HFFc6 (cell line): ENCODE measurements around the gene FOXRED2. TPM values are rescaled to one million over a fixed set of nuclear protein-coding genes. Genes with fewer than 3 reads are reported as not detected.
A peak's percentile ranks its signal among the peaks of the same experiment; 100 is the strongest.
"Not testable (repeated sequence)": the region's sequence is repeated elsewhere in the genome, so short reads cannot be mapped to it uniquely, and the experiment has no call there.

Experiments used
- DNase-seq: peaks from one replicate; pipeline ENCODE4 v3.0.0-alpha.2; 2018
- H3K27ac Mint-ChIP-seq: 2 replicates; pipeline ENCODE4 v1.8.0; 2020; ENCODE audit warnings: mild to moderate bottlenecking, mixed read lengths
- H3K27me3 Mint-ChIP-seq: 2 replicates; pipeline ENCODE4 v1.8.0; 2021; ENCODE audit warnings: mild to moderate bottlenecking, moderate library complexity, mixed read lengths; ENCODE audit not compliant: insufficient read depth
- H3K36me3 Mint-ChIP-seq: 2 replicates; pipeline ENCODE4 v1.8.0; 2021; ENCODE audit warnings: low read depth, mixed read lengths
- H3K4me1 Mint-ChIP-seq: 2 replicates; pipeline ENCODE4 v1.8.0; 2020; ENCODE audit warnings: low read depth, mixed read lengths
- H3K4me3 Mint-ChIP-seq: 2 replicates; pipeline ENCODE4 v1.8.0; 2020; ENCODE audit warnings: mild to moderate bottlenecking, moderate library complexity, mixed read lengths
- H3K9me3 Mint-ChIP-seq: 2 replicates; pipeline ENCODE4 v1.8.0; 2020; ENCODE audit warnings: mild to moderate bottlenecking, mixed read lengths
- total RNA-seq, 6 experiments: library from RNA; stranded (reverse); fragmentation: NEBNext Ultra II Directional; extraction: Animal tissue kit (Norgen Biotek cat#: 25700); gene quantifications; 2 replicates in 1 of 6; 3 replicates in 5 of 6; pipeline ENCODE4 v1.2.3, GENCODE V29; 2021
- TF ChIP-seq, protein P1 (sequence below): fragments of 200-600 bp; sonication (generic); IDR thresholded peaks from 2 replicates; pipeline ENCODE4 v1.5.0; 2021; ENCODE audit warnings: antibody characterized with exemption, mild to moderate bottlenecking

The FOXRED2 gene
- total RNA-seq, 6 experiments from 2014 or later: 2.8 to 4.7 (median 4.2) TPM

DNA sequence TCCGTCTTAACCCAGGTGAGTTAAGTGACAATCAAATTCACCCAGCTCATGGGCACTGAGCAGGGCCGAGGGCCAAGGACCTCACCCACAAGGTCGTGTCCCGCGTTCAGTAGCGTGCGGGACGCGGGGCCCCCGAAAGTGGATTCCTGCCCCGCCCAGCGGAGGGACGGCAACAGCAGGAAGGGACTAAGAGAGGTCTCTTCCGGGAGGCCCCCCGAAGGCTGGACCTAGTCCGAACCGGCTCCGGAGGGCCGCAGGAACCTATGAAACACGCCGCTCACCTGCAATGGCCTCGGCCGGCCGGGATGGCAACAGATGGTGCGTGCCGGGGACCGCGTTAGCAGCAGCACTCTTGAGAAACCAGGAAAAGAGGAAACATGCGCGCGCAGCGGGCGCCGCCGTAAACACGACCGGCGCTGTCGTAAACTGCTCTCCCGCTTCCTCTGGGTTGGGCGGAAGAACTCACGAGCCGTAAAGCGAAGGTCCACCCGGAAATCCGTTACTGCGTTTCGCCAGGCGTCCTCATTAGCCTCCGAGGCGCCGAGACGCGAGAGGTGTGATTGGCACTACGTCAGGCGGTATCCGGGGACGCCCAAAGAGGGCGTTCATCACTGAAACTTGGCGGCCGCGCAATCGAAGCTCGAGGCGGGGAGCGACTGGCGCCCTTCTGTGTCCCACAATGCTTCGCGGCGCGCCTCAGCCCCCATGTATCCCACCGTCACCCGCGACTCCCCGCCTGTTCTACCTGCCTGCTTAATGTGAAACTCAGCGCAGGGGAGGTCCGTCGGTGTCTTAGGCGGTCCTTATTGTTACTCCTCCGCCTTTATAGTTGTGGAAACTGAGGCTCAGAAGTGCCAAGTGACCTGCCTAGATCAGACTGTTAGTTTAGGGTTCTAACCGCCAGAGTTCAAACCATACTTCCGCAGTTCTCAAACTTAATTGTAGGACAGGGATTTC, 22.2 kb upstream of the FOXRED2 start, which contains the start of gene EIF3D:
TSS of gene EIF3D (minus strand) at position 372 of the 957 bp plus-strand sequence. CDS start 3,045 bp downstream, outside the sequence.
- peak within 1 kb of the TSS; percentile 97 for H3K4me3 Mint-ChIP-seq
- H3K9me3 Mint-ChIP-seq: no peaks in the 10 kb centered on the region
- peak; percentile 99 for DNase-seq
- H3K27me3 Mint-ChIP-seq: peaks cover 2% of the 10 kb centered on the region; the same call in 1 of the 2 replicates
- peak within 1 kb of the TSS; percentile 96 for H3K27ac Mint-ChIP-seq
- peaks cover 18% of the 10 kb centered on the region for H3K4me1 Mint-ChIP-seq
- TF ChIP-seq, protein P1, sequence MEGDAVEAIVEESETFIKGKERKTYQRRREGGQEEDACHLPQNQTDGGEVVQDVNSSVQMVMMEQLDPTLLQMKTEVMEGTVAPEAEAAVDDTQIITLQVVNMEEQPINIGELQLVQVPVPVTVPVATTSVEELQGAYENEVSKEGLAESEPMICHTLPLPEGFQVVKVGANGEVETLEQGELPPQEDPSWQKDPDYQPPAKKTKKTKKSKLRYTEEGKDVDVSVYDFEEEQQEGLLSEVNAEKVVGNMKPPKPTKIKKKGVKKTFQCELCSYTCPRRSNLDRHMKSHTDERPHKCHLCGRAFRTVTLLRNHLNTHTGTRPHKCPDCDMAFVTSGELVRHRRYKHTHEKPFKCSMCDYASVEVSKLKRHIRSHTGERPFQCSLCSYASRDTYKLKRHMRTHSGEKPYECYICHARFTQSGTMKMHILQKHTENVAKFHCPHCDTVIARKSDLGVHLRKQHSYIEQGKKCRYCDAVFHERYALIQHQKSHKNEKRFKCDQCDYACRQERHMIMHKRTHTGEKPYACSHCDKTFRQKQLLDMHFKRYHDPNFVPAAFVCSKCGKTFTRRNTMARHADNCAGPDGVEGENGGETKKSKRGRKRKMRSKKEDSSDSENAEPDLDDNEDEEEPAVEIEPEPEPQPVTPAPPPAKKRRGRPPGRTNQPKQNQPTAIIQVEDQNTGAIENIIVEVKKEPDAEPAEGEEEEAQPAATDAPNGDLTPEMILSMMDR: peak; percentile 47
- H3K36me3 Mint-ChIP-seq: peaks cover 23% of the 10 kb centered on the region

DNA sequence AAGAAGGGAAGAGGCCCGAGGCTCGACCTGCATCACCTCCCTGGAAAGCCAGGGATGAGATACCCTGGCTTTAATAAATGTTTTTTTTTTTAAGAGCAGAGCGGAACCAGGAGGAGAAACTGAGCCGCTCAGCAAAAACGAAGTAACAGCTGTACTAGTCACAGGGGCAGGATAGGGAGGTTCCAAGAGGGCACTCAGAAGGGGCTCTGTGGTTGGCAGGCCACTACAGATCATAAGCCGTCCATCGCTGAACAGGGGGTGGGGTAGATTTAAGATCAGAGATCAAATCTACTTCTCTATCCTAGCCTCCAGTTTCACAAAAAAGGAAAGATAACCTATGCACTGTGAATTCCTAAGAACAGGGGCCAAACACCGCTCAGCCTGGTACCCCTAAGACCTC, 21.5 kb upstream of the FOXRED2 start:
- no peak for DNase-seq
- TF ChIP-seq, protein P1: no peak
- Mint-ChIP-seq H3K9me3 (no peaks in the 10 kb centered on the region), H3K4me3 (peak overlapping the region; percentile 97), H3K36me3 (peaks cover 29% of the 10 kb centered on the region), H3K4me1 (peaks cover 18% of the 10 kb centered on the region), H3K27me3 (peaks cover 2% of the 10 kb centered on the region; the same call in 1 of the 2 replicates), H3K27ac (peak overlapping the region; percentile 96)

DNA sequence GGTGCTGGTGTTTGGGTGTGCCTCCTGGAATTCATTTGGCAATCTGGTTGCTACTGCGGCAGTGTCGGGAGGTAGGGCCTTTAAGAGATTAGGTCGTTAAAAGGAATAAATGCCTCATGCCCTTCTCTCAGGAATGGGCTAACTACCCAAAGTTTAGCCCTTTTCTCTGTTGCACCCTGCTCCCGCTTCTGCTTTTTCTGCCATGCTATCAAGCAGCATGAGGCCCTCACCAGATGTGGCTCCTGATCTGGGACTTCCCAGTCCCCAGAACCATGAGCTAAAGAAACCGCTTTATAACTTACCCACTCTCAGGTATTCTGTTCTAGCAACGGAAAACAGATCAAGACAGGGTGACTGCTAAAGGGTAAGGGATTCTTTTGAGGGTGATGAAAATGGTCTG, 15.8 kb upstream of the FOXRED2 start:
- H3K9me3 Mint-ChIP-seq: no peaks in the 10 kb centered on the region
- no peak overlapping the region for H3K27ac Mint-ChIP-seq
- H3K27me3 Mint-ChIP-seq: peaks cover 2% of the 10 kb centered on the region; the same call in 1 of the 2 replicates
- DNase-seq: no peak
- no peak overlapping the region for H3K4me3 Mint-ChIP-seq
- H3K36me3 Mint-ChIP-seq: peaks cover 63% of the 10 kb centered on the region
- TF ChIP-seq, protein P1: no peak
- H3K4me1 Mint-ChIP-seq: peaks cover 8% of the 10 kb centered on the region

DNA sequence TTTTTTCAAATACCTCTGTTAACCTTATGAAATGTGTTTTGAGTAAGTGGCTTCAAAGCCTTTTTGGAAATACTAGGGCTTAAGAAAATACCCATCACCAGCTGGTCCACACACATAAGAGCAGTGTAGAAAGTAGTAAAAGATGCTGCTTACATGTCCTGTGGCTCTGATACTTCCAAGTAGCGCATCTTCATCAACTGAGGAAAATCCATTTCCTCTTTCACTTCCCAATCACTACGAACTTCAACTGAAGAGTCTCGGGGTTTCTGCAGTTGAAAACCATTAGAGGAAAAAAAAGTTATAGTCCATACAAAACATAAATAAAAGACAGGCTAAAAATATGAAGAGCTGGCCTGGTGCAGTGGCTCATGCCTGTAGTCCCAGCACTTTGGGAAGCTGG, 13.6 kb upstream of the FOXRED2 start:
- no peaks in the 10 kb centered on the region for H3K9me3 Mint-ChIP-seq
- DNase-seq: no peak
- H3K4me1 Mint-ChIP-seq: no peaks in the 10 kb centered on the region
- peaks cover 66% of the 10 kb centered on the region for H3K36me3 Mint-ChIP-seq
- no peak overlapping the region for H3K27ac Mint-ChIP-seq
- H3K4me3 Mint-ChIP-seq: no peak overlapping the region
- H3K27me3 Mint-ChIP-seq: peaks cover 2% of the 10 kb centered on the region; the same call in 1 of the 2 replicates
- TF ChIP-seq, protein P1: no peak

DNA sequence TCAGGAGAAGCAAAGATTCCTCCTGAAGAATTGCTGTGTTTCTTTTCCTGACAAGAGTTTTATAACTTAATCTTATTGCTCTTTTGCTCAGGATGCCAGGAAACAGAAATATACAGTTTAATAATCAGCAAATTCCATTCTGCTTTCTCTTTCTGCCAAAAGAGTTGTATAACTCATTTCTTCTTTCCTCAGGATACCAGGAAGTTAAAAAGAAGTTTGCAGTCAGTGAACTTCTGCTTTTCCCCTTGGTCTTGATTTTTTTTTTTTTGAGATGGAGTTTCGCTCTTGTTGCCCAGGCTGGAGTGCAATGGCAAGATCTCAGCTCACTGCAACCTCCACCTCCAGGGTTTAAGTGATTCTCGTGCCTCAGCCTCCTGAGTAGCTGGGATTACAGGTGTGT, 13.1 kb upstream of the FOXRED2 start:
- DNase-seq, H3K4me3 Mint-ChIP-seq, H3K27me3 Mint-ChIP-seq, H3K27ac Mint-ChIP-seq, H3K4me1 Mint-ChIP-seq, H3K9me3 Mint-ChIP-seq: not testable (repeated sequence)
- H3K36me3 Mint-ChIP-seq: peaks cover 67% of the 10 kb centered on the region

- H3K27ac Mint-ChIP-seq: no peak overlapping the region
- no peaks in the 10 kb centered on the region for H3K4me1 Mint-ChIP-seq
- DNase-seq: no peak
- H3K9me3 Mint-ChIP-seq: no peaks in the 10 kb centered on the region
- TF ChIP-seq, protein P1: no peak
- peaks cover 2% of the 10 kb centered on the region; the same call in 1 of the 2 replicates for H3K27me3 Mint-ChIP-seq
- no peak overlapping the region for H3K4me3 Mint-ChIP-seq
- peaks cover 61% of the 10 kb centered on the region for H3K36me3 Mint-ChIP-seq
These were observed 7.9 kb upstream of the FOXRED2 start for GRCh38 chr22:36514766-36515165.
